ENCODE results near the gene UBLCP1. TPM values are rescaled to one million over a fixed set of nuclear protein-coding genes. Genes with fewer than 3 reads are reported as not detected.
A peak's percentile ranks its signal among the peaks of the same experiment; 100 is the strongest.

UBLCP1 gene
- total and polyA plus RNA-seq, 12 donors: 11.3 to 27.2 (median 21.2) TPM

DNA sequence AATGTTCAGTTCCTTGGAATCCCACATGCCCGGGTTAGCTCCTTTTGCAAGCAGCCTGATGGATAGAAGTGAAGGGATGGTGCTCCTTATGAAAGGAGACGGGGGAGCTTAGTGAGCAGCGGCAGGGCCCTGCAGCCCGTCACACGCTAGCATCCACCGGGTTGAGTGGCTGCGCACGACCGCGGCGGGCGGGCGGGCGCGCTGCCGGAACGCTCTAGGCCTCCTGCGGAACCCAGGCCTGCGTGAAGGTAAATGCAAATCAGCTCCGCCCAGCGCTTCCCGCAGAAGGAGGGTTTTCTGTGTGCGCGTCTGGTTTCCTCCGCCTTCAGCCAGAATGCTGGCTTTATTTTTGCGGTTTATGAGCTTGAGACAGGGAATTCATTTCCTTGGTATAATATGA, 47.4 kb downstream of the UBLCP1 start:
- no peaks in the 10 kb centered on the region for H3K4me1 ChIP-seq (replicated peaks in 1 of 2)
- TF ChIP-seq, protein P1, sequence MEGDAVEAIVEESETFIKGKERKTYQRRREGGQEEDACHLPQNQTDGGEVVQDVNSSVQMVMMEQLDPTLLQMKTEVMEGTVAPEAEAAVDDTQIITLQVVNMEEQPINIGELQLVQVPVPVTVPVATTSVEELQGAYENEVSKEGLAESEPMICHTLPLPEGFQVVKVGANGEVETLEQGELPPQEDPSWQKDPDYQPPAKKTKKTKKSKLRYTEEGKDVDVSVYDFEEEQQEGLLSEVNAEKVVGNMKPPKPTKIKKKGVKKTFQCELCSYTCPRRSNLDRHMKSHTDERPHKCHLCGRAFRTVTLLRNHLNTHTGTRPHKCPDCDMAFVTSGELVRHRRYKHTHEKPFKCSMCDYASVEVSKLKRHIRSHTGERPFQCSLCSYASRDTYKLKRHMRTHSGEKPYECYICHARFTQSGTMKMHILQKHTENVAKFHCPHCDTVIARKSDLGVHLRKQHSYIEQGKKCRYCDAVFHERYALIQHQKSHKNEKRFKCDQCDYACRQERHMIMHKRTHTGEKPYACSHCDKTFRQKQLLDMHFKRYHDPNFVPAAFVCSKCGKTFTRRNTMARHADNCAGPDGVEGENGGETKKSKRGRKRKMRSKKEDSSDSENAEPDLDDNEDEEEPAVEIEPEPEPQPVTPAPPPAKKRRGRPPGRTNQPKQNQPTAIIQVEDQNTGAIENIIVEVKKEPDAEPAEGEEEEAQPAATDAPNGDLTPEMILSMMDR (IDR thresholded peaks at IDR 0.05): no peak
- TF ChIP-seq POLR2A (IDR thresholded peaks at IDR 0.05): no peak
- H3K4me3 ChIP-seq: no peak overlapping the region
- H3K27me3 ChIP-seq: peaks cover 10% of the 10 kb centered on the region
- no peaks in the 10 kb centered on the region for H3K9me3 ChIP-seq (replicated peaks in 1 of 3)
- no peak overlapping the region for H3K27ac ChIP-seq
- 6 to 13% (median 12%) methylated on average over 3 to 26 of the region's 26 CpGs for WGBS, 4 donors
- no peaks in the 10 kb centered on the region for H3K36me3 ChIP-seq (replicated peaks in 1 of 2)
- intact Hi-C loops (cut with DNase I): loop anchor here in 1 of 2 donors (10.0 kb wide), 1 partner anchor 156 kb away; no protein-coding TSS in a partner anchor
- DNase-seq: no peak

DNA sequence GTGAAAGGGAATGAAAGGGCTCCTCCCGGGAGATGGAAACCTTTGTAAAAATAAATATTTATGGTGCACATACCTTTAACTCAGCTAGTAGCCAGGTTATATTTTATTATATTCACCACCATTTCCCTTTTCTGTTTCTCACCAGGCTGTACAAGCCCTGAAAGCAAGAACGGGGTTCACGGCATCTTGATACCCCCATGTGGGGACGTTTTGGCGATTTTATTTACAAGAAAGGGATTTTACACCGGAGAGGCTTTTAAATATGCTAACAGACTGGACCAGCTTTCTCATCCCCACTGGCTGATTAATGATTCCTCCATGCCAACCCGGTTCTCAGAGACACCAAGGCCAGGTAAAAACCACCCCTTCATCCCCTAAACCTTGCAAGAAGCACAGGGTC, 48.0 kb downstream of the UBLCP1 start:
- Histone ChIP-seq H3K27ac (no peak overlapping the region), H3K9me3 (replicated peaks in 1 of 3) (no peaks in the 10 kb centered on the region), H3K4me3 (no peak overlapping the region), H3K27me3 (peaks cover 10% of the 10 kb centered on the region), H3K4me1 (replicated peaks in 1 of 2) (no peaks in the 10 kb centered on the region), H3K36me3 (replicated peaks in 1 of 2) (no peaks in the 10 kb centered on the region)
- TF ChIP-seq POLR2A (IDR thresholded peaks at IDR 0.05): no peak
- TF ChIP-seq, protein P1 (IDR thresholded peaks at IDR 0.05): no peak
- intact Hi-C loops (cut with DNase I): loop anchor here in 1 of 2 donors (10.0 kb wide), 1 partner anchor 156 kb away; no protein-coding TSS in a partner anchor
- no peak for DNase-seq
- WGBS, 4 donors: 49 to 62% (median 53%) methylated on average over 7 of the region's 7 CpGs

DNA sequence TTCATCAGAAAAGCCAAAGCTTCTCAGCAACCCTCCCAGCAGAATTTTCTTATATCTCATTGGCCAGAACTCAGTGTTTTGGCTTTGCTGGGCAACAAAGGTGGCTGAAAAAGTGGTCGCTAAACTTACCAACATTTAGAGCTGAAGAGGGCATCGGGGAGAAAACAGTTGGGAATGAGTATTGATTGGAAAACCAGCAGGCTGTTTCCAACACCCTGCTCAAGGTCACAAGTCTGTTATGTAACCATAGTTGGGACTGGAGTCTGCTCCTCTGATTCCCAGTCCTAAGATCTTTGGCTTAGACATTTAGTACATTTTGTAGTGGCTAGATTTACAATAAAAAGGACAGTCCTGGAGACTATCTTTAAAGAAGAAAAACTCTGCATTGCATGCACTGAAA, 50.1 kb downstream of the UBLCP1 start:
- no peak overlapping the region for H3K4me3 ChIP-seq
- H3K27ac ChIP-seq: no peak overlapping the region
- H3K9me3 ChIP-seq (replicated peaks in 1 of 3): no peaks in the 10 kb centered on the region
- H3K4me1 ChIP-seq (replicated peaks in 1 of 2): no peaks in the 10 kb centered on the region
- no peak for DNase-seq
- intact Hi-C loops (cut with DNase I): loop anchor here in 1 of 2 donors (10.0 kb wide), 1 partner anchor 158 kb away; no protein-coding TSS in a partner anchor
- no peaks in the 10 kb centered on the region for H3K36me3 ChIP-seq (replicated peaks in 1 of 2)
- no peak for TF ChIP-seq POLR2A (IDR thresholded peaks at IDR 0.05)
- TF ChIP-seq, protein P1 (IDR thresholded peaks at IDR 0.05): no peak
- WGBS, 4 donors: 83 to 97% (median 89%) methylated on average over 2 of the region's 2 CpGs
- peaks cover 10% of the 10 kb centered on the region for H3K27me3 ChIP-seq

DNA sequence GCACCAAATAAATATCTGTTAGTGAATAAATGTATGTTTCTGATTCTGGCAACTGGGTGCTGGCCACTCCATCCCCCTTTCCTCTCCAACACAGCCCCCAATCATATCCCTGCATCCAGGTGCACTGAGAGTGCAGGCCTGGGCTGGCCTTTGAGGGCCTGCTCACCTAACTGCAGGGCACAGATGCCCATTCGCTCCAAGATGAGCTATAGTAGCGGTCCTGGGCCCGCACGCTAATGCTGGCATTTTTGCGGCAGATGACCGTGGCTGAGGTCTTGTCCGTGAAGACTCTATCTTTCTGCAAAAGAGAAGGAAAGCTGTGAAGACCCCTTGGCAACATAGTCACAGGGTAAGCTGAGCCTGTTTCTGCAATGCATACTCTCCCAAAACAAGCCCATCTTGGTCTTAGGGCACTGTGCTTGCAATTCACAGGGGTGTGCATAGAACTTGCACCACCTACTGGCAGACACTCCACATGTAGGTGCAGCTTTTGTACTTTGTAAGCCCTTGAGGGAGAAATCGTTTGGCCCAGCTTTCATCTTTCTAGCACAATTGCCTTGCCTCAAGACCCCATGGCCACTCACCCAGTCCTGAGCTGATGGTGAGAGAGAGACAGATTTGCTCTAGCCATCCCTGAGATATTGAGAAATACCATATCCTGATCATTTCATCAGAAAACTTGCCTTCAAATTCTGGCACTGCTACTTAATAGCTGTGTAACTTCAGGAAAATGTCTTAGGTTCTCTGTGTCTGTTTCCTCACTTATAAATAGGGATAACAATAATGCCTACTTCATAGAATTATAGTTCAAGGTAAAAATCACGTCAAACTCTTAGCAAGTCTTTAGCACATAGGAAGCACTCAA, 53.7 kb downstream of the UBLCP1 start:
- intact Hi-C loops (cut with DNase I): loop anchor here (5.0 to 10.0 kb wide), 2 partner anchors 162 to 164 kb away; no protein-coding TSS in a partner anchor
- peaks cover 4% of the 10 kb centered on the region for H3K27me3 ChIP-seq
- WGBS, 4 donors: 56 to 80% (median 74%) methylated on average over 4 to 9 of the region's 9 CpGs
- H3K36me3 ChIP-seq (replicated peaks in 1 of 2): no peaks in the 10 kb centered on the region
- H3K4me1 ChIP-seq (replicated peaks in 1 of 2): no peaks in the 10 kb centered on the region
- H3K9me3 ChIP-seq (replicated peaks in 1 of 3): no peaks in the 10 kb centered on the region
- DNase-seq: peak in 5 of 7 donors; percentile 22 to 71 (median 41)
- no peak overlapping the region for H3K4me3 ChIP-seq
- TF ChIP-seq POLR2A (IDR thresholded peaks at IDR 0.05): no peak
- TF ChIP-seq, protein P1 (IDR thresholded peaks at IDR 0.05): peak; percentile 29 to 60 (median 54)
- no peak overlapping the region for H3K27ac ChIP-seq
